ENCODE measurements around the gene C6.
"Not testable (repeated sequence)": the region's sequence is repeated elsewhere in the genome, so short reads cannot be mapped to it uniquely, and the experiment has no call there.

The C6 gene

DNA sequence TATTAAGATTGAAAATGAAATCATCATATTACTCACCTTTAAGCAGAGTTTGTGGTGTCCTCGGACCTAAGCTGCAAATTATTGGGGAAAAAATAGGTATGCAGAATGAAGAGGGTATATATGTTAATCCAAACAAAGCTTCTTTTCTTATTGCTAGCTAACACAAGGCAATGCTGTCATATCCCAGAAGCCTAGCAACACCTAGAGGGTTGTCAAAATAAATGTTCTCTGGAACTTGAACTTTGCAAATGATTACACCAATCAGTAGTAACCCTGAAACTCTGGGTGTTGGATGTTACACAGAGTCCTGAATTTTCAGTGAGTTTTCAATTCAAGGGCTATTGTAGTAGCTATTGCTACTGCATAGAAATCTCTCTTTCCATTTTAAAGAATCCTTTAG lies at the start of gene C6:
Gene C6 (minus strand): TSS at position 193 of the 400 bp plus-strand sequence. CDS start 10,302 bp downstream, outside the sequence.
- DNase-seq: no peak

DNA sequence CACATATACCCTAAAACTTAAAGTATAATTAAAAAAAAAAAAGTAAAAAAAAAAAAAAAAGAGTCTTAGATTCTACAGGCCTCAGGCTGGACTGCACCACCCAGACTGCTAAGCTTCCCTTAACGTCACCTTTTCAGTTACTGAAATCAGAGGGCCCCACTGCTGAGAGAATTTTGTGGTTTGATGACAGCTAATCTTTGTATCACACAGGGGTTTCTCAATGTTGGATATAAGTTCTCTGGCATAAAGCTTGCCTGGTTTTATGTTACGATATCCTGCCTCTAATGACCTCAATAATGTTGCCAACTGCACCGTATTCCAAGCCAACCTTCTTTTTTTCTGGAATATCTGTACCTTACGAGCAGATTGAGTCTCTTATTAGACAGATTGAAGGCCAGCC lies 43.1 kb upstream of the C6 start:
- no peak for DNase-seq

DNA sequence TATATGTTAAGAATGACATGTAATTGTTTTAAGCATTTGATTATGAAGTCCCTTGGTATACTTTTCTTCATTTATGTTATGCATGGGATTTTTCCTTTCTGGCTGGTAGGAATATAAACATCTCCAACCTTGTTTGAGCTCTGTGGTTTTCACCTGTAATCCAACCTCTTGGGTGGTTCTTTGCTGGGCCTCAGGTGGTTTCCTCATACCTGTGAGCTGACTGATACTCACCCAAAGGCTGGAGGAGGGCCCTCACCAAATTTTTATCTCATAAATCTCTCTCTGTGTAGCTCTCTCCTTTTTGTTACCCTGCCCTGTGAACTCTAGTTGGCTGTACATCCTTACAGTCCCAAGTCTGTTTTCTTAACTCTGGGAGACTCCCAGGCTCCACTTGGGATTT lies 39.8 kb upstream of the C6 start:
- no peak for DNase-seq

DNA sequence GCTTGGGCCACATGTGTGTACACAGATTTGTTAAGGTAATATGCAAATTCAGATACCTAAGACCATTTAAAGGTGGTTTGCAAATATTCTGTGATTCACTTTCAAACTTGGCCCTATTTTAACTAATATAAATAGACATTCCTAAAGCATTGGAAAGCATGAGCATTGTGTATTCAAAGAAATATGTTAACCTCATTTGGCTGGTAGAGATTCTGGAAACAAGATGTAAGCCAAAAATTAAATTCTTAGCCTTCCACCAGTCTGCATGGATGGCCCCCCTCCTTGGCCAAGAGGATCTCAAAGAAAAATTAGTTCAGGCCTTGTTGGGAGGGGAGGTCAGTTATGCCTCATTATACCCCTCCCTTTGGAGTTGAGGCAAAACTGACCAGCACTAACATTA lies 38.7 kb upstream of the C6 start:
- no peak for DNase-seq

DNA sequence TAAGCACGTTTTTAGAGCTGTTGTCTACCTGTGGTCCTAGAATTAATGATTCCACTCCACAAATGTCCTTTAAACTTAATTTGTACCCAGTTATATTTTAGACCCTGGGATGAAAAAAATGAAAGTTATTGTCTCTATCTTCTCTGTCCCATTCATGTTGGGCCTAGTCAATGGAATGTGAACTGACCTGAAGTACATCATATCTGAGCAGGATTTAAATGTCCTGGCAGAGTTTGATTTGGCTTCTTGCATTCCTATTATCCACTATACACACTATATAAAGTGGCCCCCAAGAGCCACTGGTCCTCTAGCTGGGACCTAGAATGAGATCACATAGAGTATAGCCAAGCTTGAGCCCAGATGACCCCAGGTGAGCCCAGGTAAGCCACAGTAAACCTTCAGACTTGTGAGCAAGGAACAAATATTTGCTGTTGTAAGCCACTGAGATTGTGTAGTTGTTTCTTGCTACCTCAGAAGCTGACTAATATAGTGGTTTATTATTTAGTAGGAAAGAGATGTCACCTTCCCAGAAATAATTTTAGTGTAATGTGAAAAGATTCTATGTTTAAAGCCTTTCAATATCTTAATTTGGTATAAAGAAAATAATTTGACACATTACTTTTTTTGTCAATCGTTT lies 37.1 kb upstream of the C6 start:
- DNase-seq: no peak

DNA sequence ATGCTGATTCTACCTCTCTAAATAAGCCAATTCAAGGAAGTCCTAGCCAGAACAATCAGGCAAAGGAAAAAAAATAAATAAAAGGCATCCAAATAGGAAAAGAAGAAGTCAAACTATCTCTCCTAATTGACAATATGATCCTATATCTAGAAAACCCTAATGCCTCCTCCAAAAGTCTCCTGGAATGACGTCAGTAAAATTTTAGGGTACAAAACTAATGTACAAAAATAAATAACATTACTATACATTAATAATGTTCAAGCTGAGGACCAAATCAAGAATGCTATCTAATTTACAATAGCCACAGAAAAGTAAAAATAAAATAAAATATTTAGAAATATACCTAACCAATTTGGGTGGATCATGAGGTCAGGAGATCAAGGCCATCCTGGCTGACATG lies 33.8 kb upstream of the C6 start:
- no peak for DNase-seq

DNA sequence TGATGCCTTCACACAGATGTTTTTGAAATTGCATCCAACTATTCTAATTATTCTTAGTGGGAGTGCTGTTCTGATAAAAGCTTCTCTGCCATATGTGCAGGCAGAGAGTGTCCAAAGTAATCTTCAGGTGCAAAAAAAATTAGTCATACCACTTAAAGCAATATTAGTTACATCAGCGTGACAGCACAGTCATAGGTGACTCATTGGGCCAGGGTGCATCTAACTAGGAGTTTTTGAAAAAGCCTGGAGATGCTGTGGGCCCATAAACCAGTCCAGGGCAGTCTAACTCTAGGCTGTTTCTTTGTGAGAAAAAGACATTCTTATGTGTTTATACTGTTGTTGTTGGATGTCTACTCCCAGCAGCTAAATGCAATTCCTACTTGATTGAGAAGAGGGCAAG lies 33.0 kb upstream of the C6 start:
- DNase-seq: no peak

DNA sequence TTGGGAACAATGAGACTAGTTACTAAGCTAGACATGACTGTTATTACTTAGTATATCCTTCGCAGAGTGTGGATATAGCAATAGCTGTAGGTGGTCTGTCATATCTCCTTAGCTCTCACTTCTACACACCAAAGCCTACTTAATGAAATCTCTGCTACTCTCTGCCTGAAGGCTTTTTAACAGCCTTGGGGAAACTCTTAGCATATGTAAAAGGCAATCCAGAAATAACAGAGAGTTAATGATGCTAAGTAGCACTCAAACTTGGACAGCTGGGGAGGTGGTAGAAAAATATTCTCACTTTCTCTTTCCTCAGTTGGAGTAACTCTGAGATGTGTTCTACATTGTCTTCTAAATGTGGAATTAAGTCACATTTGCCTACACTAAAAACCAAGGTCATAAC lies 30.2 kb upstream of the C6 start:
- DNase-seq: no peak

DNA sequence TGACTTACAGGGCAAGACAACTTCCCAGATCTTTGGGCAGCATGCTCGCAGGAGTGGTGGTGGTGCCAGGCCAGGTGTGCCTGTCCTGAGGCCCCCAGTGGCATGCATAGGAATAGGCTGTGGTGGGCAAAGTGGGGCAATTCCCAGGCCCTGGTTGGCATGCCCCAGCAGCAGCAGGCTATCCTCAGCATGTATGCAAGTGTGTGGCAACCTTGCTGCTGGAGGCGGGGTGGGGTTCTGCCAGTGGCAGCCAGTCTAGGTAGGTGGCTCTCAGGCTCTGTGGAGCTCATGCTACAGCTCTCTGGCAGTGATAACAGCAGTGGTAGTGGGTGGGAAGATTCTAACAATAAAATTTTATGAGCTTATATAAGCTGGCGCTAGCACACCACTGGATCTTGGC lies 27.7 kb upstream of the C6 start:
- DNase-seq: no peak

DNA sequence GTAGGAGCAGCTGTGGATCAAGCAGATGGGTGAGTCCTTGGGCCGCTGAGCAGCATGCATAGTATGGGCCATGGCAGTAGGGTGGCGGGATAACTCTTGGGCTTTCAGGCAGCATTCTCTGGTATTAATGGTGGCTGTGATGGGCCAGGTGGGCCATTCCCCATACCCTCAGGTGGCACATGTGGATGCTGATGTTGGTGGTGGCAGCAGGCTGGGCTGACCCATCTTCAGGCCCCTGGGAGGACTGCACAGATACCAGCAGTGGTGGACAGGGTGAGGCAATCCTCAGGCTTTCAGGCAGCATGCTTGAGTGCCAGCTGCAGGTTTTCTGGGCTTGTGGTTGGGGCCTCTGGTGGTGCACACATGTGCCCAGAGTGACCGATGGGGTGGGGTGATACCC lies 27.1 kb upstream of the C6 start:
- DNase-seq: no peak

DNA sequence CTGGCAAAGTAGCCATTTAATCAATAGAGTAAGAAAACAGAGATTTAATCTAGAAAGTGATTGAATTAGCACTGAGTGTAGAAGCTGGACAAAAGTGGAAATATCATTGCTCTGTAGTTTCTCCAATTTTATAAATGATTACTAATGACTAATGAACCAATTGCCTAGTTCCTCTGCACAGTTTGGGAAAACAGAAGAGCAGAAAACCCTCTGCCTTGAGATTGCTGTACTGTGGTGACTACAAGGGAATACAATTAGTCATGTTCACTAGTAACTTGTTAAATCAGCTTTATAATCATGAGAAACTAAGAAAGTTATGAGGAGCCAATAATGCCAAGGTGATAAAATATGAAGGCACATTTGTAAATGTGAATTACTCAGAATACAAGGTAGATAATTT lies 21.1 kb upstream of the C6 start:
- DNase-seq: no peak

DNA sequence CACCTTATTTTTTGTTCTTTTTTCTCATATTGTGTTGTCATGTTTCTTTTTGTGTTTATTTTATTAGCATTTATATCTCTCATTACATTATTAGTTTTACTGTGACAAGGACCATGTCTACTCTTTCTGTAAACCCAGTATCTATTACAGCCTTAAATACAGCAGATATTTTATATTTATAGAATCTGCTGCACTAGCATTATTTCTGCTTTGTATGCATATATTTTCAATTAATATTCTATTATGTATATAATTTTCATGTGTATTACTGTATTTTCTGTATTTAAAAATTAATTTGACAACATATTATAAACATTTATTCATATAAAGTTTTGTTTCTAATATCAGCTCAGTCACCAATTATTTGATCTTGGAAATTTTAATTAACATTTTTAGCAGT lies 19.5 kb upstream of the C6 start:
- DNase-seq: no peak

DNA sequence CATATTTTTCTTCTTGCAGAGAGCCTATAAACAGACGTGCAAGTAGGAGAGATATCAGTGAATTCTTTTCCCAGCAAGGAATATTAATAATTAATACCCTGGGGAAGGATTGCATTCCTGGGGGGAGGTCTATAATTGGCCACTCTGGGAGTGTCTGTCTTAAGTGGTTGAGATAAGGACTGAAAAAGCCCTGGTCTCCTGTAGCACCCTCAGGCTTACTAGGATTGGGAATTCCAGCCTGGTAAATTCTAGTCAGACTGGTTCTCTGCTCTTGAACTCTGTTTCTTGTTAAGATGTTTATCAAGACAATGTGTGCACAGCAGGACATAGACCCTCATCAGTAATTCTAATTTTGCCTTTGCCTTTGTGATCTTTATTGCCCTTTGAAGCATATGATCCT lies 16.9 kb upstream of the C6 start:
- DNase-seq: not testable (repeated sequence)

DNA sequence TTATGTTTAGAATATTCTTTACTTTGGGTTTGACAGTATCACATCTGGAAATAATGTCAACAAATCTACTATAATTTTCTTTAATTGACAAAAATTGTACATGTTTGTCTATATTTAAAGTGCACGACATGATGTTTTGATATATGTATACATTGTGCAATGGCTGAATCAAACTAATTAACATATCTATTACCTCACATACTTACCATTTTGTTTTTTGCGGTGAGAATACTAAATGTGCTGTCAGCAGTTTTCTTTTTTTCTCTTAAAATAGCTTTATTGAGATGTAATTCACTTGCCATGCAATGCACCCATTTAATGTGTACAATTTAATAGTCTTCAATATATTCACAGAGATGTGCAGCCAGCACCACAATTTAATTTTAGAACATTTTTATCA lies 10.6 kb upstream of the C6 start:
- DNase-seq: no peak

DNA sequence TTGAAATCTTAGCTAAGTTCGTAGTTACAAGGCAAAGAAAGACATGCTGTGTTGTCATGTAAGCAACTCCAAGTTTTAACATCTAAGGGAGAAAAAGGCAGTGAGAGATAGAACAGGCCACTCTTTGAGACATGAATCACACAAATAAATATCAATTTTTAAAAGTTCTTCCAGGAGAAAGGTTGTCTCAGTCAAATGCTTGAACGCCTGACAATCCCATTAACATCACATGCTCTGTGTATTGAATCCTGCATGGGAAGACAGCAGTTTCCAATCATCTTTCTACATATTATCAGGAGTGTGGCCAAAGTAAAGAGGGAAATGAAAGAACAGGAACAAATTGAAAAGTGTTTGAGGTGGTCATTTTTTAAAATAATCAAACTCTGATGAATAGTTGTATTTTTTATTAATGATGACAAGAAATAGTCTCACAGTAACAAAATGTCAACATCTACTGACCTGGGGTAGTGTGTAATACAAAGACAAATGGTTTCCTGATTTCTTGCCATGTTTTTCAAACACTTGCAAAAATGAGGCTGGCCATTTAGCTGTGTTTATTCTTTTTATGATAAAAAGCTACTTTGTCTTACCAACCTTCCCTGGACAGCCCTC lies 6.4 kb upstream of the C6 start:
- no peak for DNase-seq

DNA sequence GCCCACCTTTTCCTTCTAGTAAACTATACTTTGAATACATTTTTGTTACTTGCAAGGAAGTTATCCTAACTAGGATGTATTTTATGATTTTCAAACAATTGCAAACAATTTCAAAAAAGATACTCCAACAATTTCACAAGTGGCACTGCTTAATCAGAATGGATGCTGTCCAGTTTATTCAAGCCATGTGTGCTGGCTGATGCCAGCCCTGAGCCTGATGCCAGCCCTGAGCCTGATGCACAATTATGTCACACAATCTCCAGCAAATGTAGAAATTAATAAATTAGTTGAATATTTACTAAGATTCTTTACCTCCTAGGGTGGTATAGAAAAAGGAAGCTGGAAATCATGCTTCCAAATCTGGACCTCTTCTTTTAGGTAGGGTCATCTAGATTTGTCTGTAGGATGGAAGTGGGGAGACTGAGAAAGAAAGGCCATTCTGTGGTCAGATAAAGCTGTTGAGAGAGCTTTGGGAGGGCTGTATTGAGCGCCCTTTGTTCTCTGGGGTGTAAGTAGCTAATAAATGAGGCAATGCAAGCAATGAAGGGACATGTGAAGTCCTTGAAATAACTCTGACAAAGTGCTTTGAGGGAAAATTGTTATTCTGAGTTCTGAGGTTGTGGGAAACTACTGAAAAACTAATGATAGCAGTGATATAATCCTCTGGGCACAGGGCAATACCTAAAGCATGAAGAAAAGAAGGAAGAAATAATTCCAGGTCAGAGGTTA lies 5.8 kb upstream of the C6 start:
- DNase-seq: no peak

DNA sequence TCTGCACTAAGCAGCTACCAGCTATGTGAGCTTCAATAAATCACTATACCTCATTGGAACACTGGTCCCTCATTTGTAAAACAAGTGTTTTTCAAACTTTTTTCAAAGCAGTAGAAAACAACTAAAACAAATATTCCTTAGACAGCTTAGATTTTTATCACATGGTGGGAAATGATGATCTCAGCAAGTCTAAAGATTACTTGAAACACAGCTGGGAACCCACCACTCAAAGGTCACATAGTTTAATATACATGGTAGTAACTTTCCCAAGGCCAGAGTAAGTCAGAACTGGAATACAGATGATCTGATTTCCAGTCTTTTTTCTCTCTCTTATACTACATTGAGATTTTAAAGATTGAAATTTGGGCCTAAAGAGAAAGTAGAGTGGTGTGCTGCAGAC lies 850 bp upstream of the C6 start:
- no peak for DNase-seq

DNA sequence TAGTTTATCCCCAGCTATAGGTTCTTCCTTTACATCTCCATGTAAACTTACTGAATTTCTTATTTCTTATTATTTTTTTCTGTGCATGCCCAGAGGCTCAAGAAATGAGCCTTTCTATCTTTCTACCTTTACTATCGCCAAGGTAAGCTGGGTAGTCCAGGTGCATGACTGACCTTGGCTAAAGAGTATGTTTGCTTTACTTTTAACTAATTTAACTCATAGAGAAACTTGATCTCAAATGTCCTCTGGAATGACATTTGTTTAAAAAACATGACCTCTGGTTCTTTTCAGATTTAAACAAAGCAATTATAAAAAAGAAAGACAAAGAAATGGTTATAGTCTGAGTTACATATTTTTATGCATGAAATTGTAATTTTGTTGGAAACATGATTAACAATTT lies 397 bp downstream of the C6 start:
- no peak for DNase-seq

DNA sequence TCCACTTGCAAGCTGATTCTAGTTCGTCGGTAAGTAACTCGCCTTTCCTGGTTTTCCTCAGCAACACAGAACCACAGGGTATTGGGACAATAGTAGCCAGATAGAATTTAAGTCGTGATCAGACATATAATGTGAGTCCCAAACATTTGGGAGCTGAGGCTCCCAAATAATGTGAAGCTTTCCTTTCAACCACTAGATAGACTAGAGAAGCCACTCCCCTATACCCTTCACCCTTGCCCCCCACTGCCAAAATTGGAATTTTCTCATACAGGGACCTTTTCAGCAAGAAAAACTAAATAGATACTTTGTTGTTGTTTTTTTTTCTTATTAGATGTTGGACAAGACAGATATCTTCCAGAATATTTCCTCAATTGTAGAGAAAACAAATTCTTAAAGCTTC lies 1.9 kb downstream of the C6 start:
- DNase-seq: no peak

DNA sequence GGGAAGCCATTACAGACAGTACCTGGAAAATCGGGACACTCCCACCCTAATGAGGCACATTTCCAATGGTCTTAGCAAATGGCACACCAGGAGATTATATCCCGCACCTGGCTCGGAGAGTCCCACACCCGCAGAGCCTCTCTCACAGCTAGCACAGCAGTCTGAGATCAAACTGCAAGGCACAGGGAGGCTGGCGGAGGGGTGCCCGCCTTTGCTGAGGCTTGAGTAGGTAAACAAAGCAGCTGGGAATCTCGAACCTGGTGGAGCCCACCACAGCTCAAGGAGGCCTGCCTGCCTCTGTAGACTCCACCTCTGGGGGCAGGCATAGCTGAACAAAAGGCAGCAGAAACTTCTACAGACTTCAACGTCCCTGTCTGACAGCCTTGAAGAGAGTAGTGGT lies 7.9 kb downstream of the C6 start:
- not testable (repeated sequence) for DNase-seq

DNA sequence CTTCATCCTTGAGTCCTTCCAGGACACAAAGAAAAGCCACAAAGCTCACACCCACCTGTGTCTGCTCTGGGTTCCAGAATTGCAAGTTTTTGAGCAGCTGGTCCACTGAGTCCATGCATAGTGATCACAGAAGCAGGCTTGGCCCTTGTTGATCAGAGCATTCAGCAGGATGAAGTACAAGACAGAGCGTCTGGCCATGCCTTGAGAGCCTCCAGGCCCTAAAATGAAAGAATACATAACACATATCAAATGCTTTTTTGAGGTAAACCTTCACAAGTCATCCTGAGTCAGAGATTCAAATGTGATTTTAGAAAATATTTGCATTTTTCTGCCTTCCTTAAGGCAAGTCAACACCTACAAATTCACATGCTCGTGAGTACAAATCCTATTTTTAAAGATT lies 10.3 kb downstream of the C6 start:
- DNase-seq: no peak

DNA sequence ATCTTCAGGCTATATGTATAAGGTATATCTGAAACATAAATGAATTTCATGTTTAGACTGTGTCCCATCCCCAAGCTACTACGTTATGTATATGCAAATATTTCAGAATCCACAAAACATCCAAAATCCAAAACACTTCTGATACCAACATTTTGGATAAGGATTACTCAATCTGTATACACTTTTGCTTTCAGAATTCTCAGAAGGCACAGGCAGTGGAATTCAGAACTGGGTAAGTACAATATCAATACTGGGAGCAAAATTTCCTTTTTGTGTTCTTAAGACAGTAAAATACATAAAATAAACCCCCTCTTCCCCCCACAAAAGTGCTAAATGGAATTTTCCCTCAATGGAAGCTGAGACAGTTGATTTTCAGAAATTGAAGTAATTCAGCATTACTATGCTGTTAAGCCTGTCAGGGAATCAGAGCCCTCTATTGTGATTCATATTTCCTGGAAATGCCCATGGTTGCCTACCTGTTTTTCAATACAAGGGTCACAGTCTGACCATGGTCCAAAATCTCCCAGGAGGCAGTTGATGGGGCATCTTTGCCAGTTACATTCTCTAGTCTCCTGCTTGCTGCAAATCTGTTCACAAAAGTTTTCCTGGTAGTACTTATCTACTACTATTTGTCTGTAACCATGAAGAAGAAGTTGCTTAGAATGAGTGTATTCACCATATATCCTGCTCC lies 12.1 kb downstream of the C6 start:
- no peak for DNase-seq

DNA sequence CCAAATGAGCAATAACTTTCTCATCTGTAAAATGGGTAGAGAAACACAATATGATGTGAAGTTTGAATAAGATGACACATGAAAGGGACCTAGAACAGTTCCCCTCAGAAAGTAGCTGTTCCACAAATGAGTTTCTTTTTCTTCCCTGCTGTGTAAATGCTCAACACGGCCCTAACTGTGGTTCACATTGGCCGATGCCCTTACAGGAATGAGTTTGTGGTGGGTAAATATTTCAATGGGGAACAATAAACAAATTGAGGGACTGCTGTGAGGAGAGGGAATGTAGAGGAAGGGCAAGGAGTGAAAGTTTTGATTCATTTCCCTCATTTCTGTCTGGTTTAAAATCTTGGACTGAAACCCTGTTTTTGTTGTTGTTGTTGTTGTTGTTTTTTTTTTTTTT lies 12.8 kb downstream of the C6 start:
- no peak for DNase-seq

DNA sequence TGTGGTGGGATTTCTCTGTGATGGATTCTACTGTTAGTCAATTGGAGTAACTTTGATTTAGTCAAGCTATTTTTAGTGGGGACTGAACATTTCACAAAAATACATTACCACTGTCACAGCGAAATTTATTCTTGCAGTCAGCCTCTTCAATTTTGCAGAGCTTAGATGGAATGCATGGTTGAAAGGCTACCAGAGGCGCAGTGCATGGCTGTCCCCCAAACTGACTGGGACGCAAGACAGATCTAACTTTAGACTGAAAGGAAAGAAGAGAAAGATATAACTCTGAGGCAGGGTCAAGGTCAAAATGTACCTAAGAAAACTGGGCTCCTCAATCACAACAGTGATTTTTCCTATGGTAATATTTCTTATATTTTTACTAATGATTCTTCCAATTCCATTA lies 13.7 kb downstream of the C6 start:
- no peak for DNase-seq

Data from NCI-H146 (cell line).